Skeletal muscle tissue (tissue), 4 donors: ENCODE results near the gene MTX1. TPM values are rescaled to one million over a fixed set of nuclear protein-coding genes. Genes with fewer than 3 reads are reported as not detected.
"Not testable (repeated sequence)": the region's sequence is repeated elsewhere in the genome, so short reads cannot be mapped to it uniquely, and the experiment has no call there.

ENCODE experiments used
- H3K27ac ChIP-seq: one replicate; pipeline ENCODE4 v1.7.0; 2013; ENCODE audit warnings: mild to moderate bottlenecking, low read depth, low read length, inconsistent platforms
- H3K27me3 ChIP-seq, 3 donors: one replicate each; pipeline ENCODE4 v1.7.0; 2013; ENCODE audit warnings: low read length in 3 of 3; ENCODE audit not compliant: control insufficient read depth in 3 of 3, insufficient read depth in 3 of 3
- H3K36me3 ChIP-seq, 3 donors: one replicate each; pipeline ENCODE4 v1.7.0; 2013; ENCODE audit warnings: low read length in 3 of 3; ENCODE audit not compliant: control insufficient read depth in 3 of 3, insufficient read depth in 3 of 3
- H3K4me1 ChIP-seq, 3 donors: one replicate each; pipeline ENCODE4 v1.7.0; 2013; ENCODE audit warnings: low read length in 3 of 3, mild to moderate bottlenecking in 3 of 3; ENCODE audit not compliant: control insufficient read depth in 3 of 3, insufficient read depth in 3 of 3
- H3K4me3 ChIP-seq, 3 donors: one replicate each; pipeline ENCODE4 v1.7.0; 2013; ENCODE audit warnings: low read length in 3 of 3
- H3K9ac ChIP-seq, 3 donors: one replicate each; pipeline ENCODE4 v1.7.0; 2013; ENCODE audit warnings: low read length in 3 of 3, mild to moderate bottlenecking in 3 of 3, moderate library complexity in 2 of 3, low read depth in 1 of 3
- H3K9me3 ChIP-seq, 3 donors: one replicate each; pipeline ENCODE4 v1.7.0; 2013; ENCODE audit warnings: low read length in 3 of 3; ENCODE audit not compliant: control insufficient read depth in 3 of 3
- total RNA-seq: library from RNA; depleted of rRNA; stranded (reverse); fragments of >200 nt; gene quantifications from one replicate; pipeline ENCODE4 v1.2.3, GENCODE V29; 2014
- donor health status: Osteomylitis.

Gene MTX1
- total RNA-seq, 1 donor from 2014 or later: 16.2 TPM

DNA sequence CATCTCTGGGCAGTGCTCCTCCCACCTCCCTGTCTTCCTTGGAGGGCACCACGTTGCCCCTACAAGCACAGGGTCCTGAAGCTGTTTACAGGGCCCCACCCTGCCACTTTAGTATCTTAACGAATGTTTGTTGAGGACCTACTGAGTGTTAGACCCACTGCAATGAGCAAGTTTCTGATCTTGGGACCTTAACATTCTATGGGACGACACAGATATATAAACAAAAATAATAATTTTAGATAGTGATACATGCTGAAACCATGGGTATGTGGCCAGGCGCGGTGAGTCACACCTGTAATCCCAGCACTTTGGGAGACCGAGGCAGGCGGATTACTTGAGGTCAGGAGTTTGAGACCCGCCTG lies 36.6 kb downstream of the MTX1 start:
- H3K27me3 ChIP-seq: no peaks in the 10 kb centered on the region
- H3K27ac ChIP-seq: peak overlapping the region; percentile 82
- H3K9me3 ChIP-seq: no peaks in the 10 kb centered on the region
- peaks cover 22 to 37% (median 22%) of the 10 kb centered on the region in 3 donors for H3K4me1 ChIP-seq
- peak overlapping the region; percentile 71 to 88 (median 75) for H3K9ac ChIP-seq
- peak overlapping the region; percentile 73 to 93 (median 86) for H3K4me3 ChIP-seq
- H3K36me3 ChIP-seq: peaks cover 5 to 17% (median 11%) of the 10 kb centered on the region in 3 donors

DNA sequence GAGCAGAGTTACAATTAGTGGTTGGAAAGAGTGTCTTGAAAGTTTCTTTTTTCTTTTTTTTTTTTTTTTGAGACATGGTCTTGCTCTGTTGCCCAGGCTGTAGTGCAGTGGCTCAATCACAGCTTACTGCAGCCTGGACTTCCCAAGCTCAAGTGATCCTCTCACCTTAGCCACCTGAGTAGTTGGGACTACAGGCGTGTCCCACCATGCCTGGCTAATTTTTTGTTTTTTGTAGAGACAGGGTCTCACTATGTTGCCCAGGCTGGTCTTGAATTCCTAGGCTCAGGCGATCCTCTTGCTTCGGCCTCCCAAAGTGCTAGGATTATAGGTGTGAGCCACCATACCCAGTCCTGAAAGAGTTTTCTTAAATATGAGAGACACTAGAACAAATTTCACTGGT lies 38.3 kb downstream of the MTX1 start:
- H3K4me1 ChIP-seq: peaks cover 21 to 34% (median 21%) of the 10 kb centered on the region in 3 donors
- not testable (repeated sequence) for H3K4me3 ChIP-seq

DNA sequence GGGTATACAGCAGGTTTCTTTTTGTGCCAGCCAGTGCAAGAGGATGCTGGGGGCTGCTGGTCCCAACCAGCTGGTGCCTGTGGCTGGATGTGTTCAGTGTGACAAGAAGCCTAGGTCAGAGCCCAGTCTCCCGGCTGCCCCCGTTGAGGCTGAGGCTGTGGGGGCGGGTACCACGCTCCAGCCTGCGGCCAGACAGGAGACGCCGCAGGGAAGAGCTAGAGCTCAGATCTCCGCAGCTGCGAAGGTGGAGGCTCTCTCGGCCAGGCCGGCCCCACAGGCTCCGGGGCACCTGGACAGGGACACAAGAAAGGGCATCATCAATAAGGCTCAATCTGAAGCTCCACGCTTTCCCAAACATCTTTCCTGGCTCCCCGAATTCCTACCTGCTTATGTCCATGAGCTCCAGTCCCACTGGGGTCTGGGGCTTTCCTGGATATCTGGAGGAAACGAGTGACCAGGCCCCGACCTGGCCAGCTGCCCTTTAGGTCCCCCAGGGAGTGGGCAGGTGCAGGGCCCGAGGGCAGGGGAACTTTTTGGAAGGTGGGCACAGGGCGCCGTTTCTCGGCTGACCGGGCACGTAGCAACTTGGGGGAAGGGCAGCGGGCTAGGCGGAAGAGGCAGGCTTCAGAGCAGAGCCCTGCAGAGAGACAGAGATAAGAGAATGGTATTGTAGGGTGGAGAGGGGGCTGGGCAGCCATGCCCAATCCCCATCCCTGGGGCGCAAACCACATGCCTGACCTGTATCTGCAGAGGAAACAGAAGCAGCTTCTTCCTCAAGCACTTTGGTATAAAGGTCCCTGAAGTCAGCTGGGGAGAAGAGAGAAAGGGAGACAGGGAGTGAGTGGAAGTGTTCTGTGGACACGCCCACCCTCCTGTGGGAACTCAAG lies 39.4 kb downstream of the MTX1 start:
- Histone ChIP-seq H3K36me3 (peaks cover 5 to 17% (median 11%) of the 10 kb centered on the region in 3 donors), H3K9ac (no peak overlapping the region), H3K4me3 (no peak overlapping the region), H3K27ac (no peak overlapping the region), H3K9me3 (no peaks in the 10 kb centered on the region), H3K4me1 (peaks cover 19 to 29% (median 20%) of the 10 kb centered on the region in 3 donors), H3K27me3 (no peaks in the 10 kb centered on the region)

More for the DNA sequence above, 38.3 kb downstream of the MTX1 start:
- peaks cover 5 to 17% (median 11%) of the 10 kb centered on the region in 3 donors for H3K36me3 ChIP-seq
- not testable (repeated sequence) for H3K9ac ChIP-seq, H3K9me3 ChIP-seq, H3K27me3 ChIP-seq, H3K27ac ChIP-seq

DNA sequence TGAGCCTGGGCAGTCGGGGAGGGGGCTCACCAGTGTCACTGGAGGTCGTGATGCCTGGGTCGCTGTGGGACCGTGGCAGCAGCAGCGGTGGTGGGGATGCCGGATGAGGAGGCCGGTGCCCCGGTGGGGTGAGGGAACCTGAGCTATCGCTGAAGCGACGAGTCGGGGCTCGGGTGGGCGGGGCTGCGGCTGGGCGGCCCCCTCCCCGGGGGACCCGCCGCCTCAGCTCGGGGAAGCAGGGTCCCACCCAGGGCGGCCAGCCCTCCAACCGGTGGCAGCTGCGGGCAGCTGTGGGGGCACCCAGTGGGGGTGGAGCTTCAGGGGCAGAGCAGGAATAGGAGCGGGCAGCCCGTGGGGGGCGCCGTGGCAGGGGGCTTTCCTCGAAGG lies 41.7 kb downstream of the MTX1 start:
- Histone ChIP-seq H3K27ac (no peak overlapping the region), H3K9ac (peak overlapping the region; percentile 63 to 73 (median 64))

DNA sequence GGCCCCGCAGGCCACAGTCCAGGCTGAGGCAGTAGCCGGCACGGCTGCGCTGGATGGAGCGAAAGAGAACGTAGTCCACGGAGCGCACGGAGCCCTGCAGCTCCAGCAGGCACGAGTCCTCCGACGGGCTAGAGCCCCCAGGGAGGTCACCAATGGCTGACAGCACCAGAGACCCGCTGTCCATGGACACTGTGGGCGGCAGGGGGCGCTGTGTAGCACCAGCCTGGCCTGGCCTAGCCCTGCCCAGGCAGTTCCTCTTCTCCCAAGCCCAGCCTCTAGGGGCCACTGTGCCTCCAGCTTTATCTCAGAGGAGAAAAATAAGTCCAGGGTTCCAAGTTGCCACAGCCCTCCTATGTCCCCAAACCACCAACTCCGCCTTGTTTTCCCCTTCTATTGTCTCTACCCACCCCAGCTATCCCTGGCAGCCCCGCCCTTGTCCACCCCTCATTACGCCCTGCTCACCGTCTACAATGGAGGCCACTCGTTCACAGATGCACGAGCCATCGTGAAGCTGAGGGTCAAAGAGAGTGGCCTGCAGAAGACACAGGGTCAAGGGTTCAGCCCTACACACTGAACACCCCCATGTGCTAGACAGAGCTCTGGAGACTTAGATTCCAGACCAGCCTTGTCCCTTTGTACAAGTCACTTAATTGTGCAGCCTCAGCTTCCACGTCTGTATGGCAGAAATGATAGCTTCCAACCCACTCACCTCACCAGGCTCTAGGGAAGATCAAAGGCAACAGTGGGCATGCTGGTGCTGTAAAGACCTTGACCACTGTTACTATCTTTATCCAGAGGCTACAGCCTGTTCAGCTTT lies 42.3 kb downstream of the MTX1 start:
- Histone ChIP-seq H3K9me3 (no peaks in the 10 kb centered on the region), H3K27me3 (no peaks in the 10 kb centered on the region), H3K4me1 (peaks cover 18 to 30% (median 25%) of the 10 kb centered on the region in 3 donors), H3K36me3 (peaks cover 5 to 20% (median 11%) of the 10 kb centered on the region in 3 donors), H3K4me3 (peak overlapping the region in 1 of 3 donors; percentile 65), H3K27ac (no peak overlapping the region), H3K9ac (peak overlapping the region; percentile 63 to 73 (median 64))

More for the DNA sequence above, 41.7 kb downstream of the MTX1 start:
- Histone ChIP-seq H3K9me3 (no peaks in the 10 kb centered on the region), H3K36me3 (peaks cover 5 to 20% (median 11%) of the 10 kb centered on the region in 3 donors), H3K27me3 (no peaks in the 10 kb centered on the region), H3K4me1 (peaks cover 15 to 31% (median 21%) of the 10 kb centered on the region in 3 donors), H3K4me3 (peak overlapping the region in 1 of 3 donors; percentile 65)

DNA sequence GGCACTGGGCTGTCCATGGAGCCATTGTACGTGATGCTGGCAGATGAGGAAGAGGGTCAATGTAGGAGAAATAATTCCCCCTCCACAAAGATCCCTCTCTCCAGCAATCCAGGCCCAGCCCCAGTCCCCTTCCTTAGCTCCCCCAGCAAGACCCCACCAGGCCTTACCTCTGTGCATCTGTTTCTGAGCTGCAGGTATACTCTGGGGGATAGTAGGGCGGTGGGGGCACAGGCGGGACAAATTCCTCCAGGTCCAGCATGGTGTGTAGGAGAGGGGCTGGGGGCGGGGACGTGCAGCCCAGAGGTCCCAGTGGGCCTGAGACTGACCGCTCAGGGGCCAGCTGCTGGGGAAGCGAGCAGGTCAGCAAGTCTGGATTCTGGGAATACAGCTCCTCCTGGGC lies 43.1 kb downstream of the MTX1 start:
- no peak overlapping the region for H3K4me3 ChIP-seq
- no peak overlapping the region for H3K27ac ChIP-seq
- peaks cover 10 to 27% (median 12%) of the 10 kb centered on the region in 3 donors for H3K36me3 ChIP-seq
- H3K4me1 ChIP-seq: peaks cover 21 to 38% (median 33%) of the 10 kb centered on the region in 3 donors
- H3K27me3 ChIP-seq: no peaks in the 10 kb centered on the region
- peak overlapping the region in 1 of 3 donors; percentile 9 for H3K9ac ChIP-seq
- H3K9me3 ChIP-seq: no peaks in the 10 kb centered on the region

DNA sequence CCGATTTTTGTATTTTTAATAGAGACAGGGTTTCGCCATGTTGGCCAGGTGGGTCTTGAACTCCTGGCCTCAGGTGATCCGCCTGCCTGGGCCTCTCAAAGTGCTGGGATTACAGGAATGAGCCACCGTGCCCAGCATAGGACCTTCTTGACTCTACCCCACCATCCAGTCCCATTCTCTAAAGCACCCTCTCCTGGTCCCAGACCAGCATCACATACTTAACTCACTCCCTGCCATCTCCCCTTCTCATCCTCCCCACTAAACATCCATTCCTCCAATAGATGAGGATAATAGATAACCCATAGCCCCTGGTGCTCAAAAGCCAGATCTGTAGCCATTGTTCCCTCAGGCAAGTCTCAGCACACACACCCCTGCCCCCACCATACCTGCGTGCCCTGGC lies 44.7 kb downstream of the MTX1 start:
- Histone ChIP-seq H3K4me1 (peaks cover 21 to 40% (median 35%) of the 10 kb centered on the region in 3 donors), H3K4me3 (peak overlapping the region in 2 of 3 donors; percentile 78 to 89), H3K36me3 (peaks cover 14 to 24% (median 15%) of the 10 kb centered on the region in 3 donors), H3K9me3 (no peaks in the 10 kb centered on the region), H3K27me3 (no peaks in the 10 kb centered on the region), H3K27ac (no peak overlapping the region), H3K9ac (no peak overlapping the region)

DNA sequence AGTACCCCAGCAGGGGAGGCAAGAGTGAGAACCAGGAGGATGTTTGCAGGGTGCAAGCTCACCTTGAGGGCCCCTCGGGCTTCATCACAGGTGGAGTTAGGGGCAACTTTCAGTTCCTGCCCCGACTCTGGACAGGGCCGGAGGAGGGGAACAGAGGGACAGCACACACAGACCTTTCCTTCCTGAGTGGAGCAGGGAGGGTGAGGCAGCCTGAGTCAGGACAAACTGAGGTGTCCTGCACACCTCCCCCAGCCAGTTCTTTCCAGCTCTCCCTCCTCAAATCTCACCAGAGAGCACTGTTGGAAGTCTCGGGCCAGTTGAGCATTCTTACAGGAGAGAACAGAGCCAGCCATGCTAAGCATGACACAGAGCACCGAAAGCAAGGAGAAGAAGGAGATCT lies 45.3 kb downstream of the MTX1 start:
- Histone ChIP-seq H3K27me3 (no peaks in the 10 kb centered on the region), H3K27ac (peak overlapping the region; percentile 81), H3K36me3 (peaks cover 17 to 25% (median 17%) of the 10 kb centered on the region in 3 donors), H3K4me1 (peaks cover 21 to 40% (median 35%) of the 10 kb centered on the region in 3 donors), H3K9ac (peak overlapping the region; percentile 40 to 90 (median 81)), H3K4me3 (peak overlapping the region; percentile 78 to 89 (median 85)), H3K9me3 (no peaks in the 10 kb centered on the region)

DNA sequence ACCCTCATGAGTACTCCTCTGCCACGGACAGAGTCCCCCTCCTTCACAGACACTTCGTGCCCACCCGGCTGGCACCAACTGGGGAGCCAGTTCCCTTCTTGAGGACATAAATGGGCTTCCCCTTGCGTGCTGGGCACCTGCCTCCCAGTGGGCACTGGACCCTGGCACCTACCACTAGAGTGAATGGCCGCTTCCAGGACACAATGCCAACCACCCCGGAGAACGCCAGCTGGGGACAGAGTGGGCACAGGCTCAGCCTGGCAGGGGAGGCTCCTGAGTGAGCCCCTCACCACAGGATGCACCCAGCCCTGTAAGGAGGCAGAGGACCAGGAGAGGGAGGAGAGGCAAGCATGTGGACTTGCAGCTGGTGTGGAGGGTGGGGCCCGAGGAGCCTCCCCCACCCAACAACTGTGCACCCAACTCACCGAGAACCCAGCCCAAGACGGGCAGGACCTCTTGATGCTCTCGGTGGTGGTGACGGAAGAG lies 45.8 kb downstream of the MTX1 start:
- H3K9ac ChIP-seq: peak overlapping the region; percentile 40 to 90 (median 81)
- peaks cover 21 to 40% (median 35%) of the 10 kb centered on the region in 3 donors for H3K4me1 ChIP-seq
- peak overlapping the region; percentile 78 to 89 (median 85) for H3K4me3 ChIP-seq
- no peaks in the 10 kb centered on the region for H3K9me3 ChIP-seq
- no peaks in the 10 kb centered on the region for H3K27me3 ChIP-seq
- H3K36me3 ChIP-seq: peaks cover 17 to 26% (median 18%) of the 10 kb centered on the region in 3 donors
- peak overlapping the region; percentile 81 for H3K27ac ChIP-seq
